ENCODE results near the gene MACROH2A2.

DNA sequence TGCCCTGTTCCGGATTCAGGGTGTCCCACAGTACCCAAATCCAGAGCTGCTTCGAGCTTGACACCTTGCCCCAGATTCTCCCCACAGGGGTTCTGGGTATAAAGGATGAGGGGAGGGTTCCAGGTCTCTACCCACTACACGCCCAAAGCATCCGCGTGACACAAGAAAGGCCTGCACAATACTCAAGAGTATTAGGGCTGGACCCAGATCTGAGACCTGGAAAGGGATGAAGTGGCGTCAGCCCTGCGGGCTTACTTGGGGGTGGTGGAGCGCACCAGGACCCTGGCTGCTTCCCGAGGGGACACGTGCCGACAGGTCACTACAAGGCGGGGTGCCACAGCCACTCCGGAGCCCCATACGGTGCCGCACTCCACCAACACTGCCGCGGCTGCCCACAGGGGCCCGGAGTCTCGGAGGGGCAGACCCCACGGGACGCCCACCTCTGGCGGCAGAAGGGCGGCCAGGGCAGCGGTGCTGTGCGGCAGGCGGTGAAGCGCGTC is 92.6 kb downstream of the MACROH2A2 start:
- TF ChIP-seq POLR2AphosphoS5 (IDR thresholded peaks at IDR 0.05) = no peak
- no peak for TF ChIP-seq POLR2A (IDR thresholded peaks at IDR 0.05)
